NCI-H2227 treated with DMSO at 0.1 percent for 48 hours (cell line): ENCODE results near the gene ECE1.

ENCODE experiments used
- DNase-seq: peaks from one replicate; lab custom pipeline; 2025; lab: John Stamatoyannopoulos, UW

Gene ECE1

GRCh38 chr1:21289700-21290545 is at the start of gene ECE1:
Gene ECE1 (minus strand): TSS chr1:21290463. CDS start chr1:21290414, 49 bp downstream.
- DNase-seq: peak; percentile 30

DNA sequence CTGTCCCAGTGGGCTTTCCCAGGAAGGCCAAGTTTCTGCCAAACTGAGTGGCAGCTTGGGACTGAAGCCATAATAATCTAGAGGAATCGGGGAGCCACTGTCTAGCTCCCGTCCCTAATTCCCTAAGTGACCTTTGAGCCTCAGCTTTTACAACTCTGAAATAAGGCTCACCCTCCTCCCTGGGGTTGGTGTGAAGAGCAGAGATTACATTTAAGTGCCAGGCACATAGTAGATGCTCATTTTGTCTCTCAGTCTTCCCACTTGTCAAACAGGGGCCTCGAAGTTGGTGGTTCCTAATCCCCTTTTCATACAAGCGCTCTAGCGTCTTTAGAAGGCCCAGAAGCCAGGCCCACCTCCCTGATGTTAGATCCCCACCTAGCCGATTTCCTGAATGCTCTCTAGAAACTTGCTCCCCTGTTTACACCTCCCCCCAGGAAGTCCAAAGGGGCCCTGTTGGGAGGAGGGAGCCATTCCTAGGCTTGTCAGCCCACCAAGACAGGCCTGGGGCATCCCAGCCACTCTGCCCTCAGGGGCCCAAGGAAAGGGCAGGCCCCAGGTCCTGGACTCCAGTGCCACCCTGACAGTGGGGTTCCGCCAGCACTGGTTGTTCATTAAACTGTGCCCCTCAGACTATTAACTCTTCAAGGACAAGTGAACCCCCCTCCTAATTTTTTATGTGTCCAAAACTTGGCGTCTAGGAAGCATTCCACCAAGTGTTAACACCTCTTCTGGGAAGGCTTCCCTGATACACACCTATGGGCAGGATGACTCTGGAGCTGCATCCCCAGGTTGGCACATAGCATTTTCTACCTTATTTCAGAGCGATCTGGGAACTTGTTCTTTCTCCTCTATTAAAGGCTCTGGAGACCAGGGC is 49.3 kb upstream of the ECE1 start:
- DNase-seq: no peak

- DNase-seq: no peak
Observed at GRCh38 chr1:21338573-21339355, 48.5 kb upstream of the ECE1 start.

GRCh38 chr1:21337928-21338572 is 47.8 kb upstream of the ECE1 start:
- DNase-seq: no peak

- no peak for DNase-seq
Observed at GRCh38 chr1:21337454-21337927, 47.2 kb upstream of the ECE1 start.

DNA sequence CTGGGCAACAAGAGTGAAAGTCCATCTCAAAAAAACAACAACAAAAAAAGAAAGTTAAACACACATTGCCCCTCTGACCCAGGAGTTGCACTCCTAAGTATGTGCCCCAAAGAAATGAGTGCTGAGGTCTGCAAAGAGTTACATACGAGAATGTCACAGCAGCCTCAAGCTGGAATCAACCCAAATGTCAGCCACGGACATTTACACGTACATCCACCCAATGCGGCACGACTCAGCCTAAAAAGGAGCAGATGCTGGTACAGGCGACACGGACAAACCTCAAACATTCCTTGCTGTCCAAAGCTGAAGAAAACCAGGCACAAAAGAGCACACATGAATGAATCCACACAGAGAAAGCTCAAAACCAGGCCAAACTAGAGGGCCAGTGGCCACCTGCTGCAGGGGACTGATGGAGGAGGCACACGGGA is 46.8 kb upstream of the ECE1 start:
- DNase-seq: no peak

GRCh38 chr1:21335750-21336224 is 45.5 kb upstream of the ECE1 start:
- no peak for DNase-seq

- DNase-seq: no peak
Observed at GRCh38 chr1:21335088-21335691, 44.9 kb upstream of the ECE1 start.

DNA sequence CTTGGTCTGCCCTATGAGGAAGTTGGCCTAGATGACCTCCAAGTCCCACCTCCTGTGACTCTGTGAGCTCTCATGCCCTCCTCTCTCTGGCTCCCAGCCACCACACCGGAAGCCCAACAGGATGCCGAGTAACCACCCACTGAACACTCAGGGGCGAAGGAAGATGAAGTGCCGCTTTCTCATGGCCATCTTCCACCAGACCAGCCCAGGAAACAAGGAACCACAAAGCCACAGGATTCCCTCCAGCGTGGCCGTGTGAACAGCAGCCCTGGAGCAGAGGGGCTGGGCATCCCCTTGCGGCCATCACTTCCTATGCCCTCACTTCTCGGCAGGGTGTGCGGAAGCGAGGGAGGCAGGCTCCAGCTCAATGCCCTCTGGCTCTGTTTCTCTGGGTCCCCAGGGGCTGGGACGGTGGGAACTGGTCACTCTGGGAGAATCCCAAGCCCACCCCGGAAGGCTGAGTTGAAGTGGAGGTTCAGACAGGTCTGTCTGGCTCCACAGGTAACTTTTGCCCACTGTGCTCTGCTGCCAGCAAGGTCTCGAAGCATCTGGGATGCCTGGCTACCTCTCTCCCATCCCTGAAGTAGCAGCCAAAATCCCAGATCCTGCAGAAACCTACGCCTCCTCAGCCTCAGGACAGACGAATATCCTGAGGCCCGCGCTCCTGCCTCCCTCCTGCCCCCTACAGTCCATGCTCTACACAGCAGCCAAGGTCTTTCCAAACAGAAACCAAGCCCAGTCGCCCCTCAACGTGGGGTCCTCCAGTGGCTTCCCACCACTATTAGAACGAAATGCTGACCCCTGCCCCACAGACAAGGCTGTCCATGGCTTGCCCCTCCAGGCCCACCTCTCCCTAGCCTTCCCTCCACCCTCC is 44.2 kb upstream of the ECE1 start:
- DNase-seq: no peak

DNA sequence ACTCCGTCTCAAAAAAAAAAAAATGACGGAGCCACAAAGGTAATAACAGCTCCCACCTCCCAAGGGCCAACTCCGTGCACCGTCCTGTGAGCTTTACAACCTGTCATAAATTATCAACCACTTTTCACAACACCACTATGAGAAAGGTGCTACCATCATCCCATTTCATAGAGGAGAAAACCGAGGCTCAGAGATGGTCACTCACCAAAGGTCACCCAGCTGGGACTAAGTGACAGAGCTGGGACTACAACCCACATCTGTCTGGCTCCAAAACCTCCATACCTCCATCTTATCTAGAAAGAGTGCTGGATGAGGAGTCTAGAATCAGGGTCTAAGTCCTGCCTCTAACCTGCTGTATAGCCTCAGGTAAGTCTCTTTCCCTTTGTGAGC is 43.6 kb upstream of the ECE1 start:
- DNase-seq: no peak

- no peak for DNase-seq
Observed at GRCh38 chr1:21332554-21333311, 42.5 kb upstream of the ECE1 start.

GRCh38 chr1:21331752-21332478 is 41.7 kb upstream of the ECE1 start:
- DNase-seq: no peak

- no peak for DNase-seq
Observed at GRCh38 chr1:21330544-21330943, 40.3 kb upstream of the ECE1 start.

DNA sequence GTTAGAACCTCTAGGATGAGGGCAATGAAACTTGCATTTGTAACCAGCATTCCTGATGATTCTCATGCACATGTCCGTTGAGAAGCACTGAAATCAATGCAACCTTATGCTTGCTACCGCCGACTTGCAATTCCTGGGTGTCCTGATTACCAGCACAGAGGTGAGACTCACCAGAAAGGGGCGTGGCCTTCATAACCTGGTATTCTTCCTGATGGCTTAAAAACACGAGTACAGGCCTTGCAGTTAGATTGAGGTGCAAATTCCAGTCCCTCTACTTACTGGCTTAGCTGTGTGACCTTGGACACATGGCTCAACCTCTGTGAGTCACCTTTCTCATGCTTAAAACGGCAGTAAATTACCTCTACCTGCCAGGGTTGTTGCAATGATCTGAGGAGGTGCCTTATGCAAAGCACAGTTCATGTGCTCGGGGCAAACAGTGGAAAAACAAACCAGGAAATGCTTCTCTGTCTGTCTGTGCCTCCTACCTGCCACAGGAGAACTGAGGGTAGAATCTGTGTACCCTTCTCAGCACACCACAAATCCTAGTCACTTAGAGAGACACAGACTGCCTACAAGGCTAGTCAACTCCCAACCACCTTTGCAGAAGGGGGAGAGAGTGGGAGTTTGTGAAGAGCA is 39.1 kb upstream of the ECE1 start:
- no peak for DNase-seq

GRCh38 chr1:21327566-21328323 is 37.5 kb upstream of the ECE1 start:
- DNase-seq: no peak

GRCh38 chr1:21326861-21327344 is 36.6 kb upstream of the ECE1 start:
- no peak for DNase-seq

GRCh38 chr1:21325731-21326387 is 35.6 kb upstream of the ECE1 start:
- no peak for DNase-seq
